Dendritic cell treated with granulocyte-macrophage colony-stimulating factor and Interleukin-4, amounts not matched to agents 40 ng/mL and 50 ng/mL, for 4 days (primary cell): Measurements from ENCODE around the gene OR2M4.
"Not testable (repeated sequence)": the region's sequence is repeated elsewhere in the genome, so short reads cannot be mapped to it uniquely, and the experiment has no call there.

Experiments
- H3K27ac Mint-ChIP-seq: one replicate; pipeline ENCODE4 v1.8.0; 2022; ENCODE audit warnings: mild to moderate bottlenecking, mixed read lengths
- H3K27me3 Mint-ChIP-seq: one replicate; pipeline ENCODE4 v1.8.0; 2022; ENCODE audit warnings: mild to moderate bottlenecking, mixed read lengths
- H3K36me3 Mint-ChIP-seq: one replicate; pipeline ENCODE4 v1.8.0; 2022; ENCODE audit warnings: low read depth, mixed read lengths
- H3K4me1 Mint-ChIP-seq: one replicate; pipeline ENCODE4 v1.8.0; 2022; ENCODE audit warnings: low read depth, mixed read lengths
- H3K4me3 Mint-ChIP-seq: one replicate; pipeline ENCODE4 v1.8.0; 2022; ENCODE audit warnings: mild to moderate bottlenecking, moderate library complexity, mixed read lengths
- H3K9me3 Mint-ChIP-seq: one replicate; pipeline ENCODE4 v1.8.0; 2022; ENCODE audit warnings: mixed read lengths
- intact Hi-C: fragments of 100-400 bp; cut with micrococcal nuclease; formaldehyde crosslinking; loops from one replicate; pipeline ENCODE4 v1.15.0; 2022

OR2M4 gene

GRCh38 chr1:248231117-248231516 is at the start of gene OR2M4:
Gene OR2M4, plus strand, starts transcription at chr1:248231417. Its CDS starts 7,512 bp downstream, at chr1:248238929.
- Mint-ChIP-seq H3K27me3 (no peaks in the 10 kb centered on the region), H3K9me3 (peaks cover 33% of the 10 kb centered on the region), H3K36me3 (no peaks in the 10 kb centered on the region), H3K27ac (no peak within 1 kb of the TSS), H3K4me3 (no peak within 1 kb of the TSS), H3K4me1 (no peaks in the 10 kb centered on the region)
- intact Hi-C loops = no loop called here

- no peak overlapping the region for H3K4me3 Mint-ChIP-seq
- no peaks in the 10 kb centered on the region for H3K4me1 Mint-ChIP-seq
- intact Hi-C loops = no loop called here
- H3K36me3 Mint-ChIP-seq = no peaks in the 10 kb centered on the region
- H3K27me3 Mint-ChIP-seq = no peaks in the 10 kb centered on the region
- H3K9me3 Mint-ChIP-seq = peaks cover 37% of the 10 kb centered on the region
- no peak overlapping the region for H3K27ac Mint-ChIP-seq
These were observed 47.2 kb upstream of the OR2M4 start for GRCh38 chr1:248183996-248184395.

GRCh38 chr1:248187363-248187762 is 43.9 kb upstream of the OR2M4 start:
- no peaks in the 10 kb centered on the region for H3K36me3 Mint-ChIP-seq
- H3K9me3 Mint-ChIP-seq = peaks cover 42% of the 10 kb centered on the region
- H3K27ac Mint-ChIP-seq = no peak overlapping the region
- intact Hi-C loops = no loop called here
- no peak overlapping the region for H3K4me3 Mint-ChIP-seq
- no peaks in the 10 kb centered on the region for H3K27me3 Mint-ChIP-seq
- no peaks in the 10 kb centered on the region for H3K4me1 Mint-ChIP-seq

- H3K4me1 Mint-ChIP-seq = no peaks in the 10 kb centered on the region
- H3K9me3 Mint-ChIP-seq = peaks cover 44% of the 10 kb centered on the region
- intact Hi-C loops = no loop called here
- H3K27me3 Mint-ChIP-seq = no peaks in the 10 kb centered on the region
- H3K27ac Mint-ChIP-seq = no peak overlapping the region
- no peak overlapping the region for H3K4me3 Mint-ChIP-seq
- H3K36me3 Mint-ChIP-seq = no peaks in the 10 kb centered on the region
These were observed 42.2 kb upstream of the OR2M4 start for GRCh38 chr1:248189026-248189425.

- no peaks in the 10 kb centered on the region for H3K27me3 Mint-ChIP-seq
- no peak overlapping the region for H3K27ac Mint-ChIP-seq
- H3K4me3 Mint-ChIP-seq = no peak overlapping the region
- intact Hi-C loops = no loop called here
- H3K36me3 Mint-ChIP-seq = no peaks in the 10 kb centered on the region
- H3K9me3 Mint-ChIP-seq = peaks cover 23% of the 10 kb centered on the region
- H3K4me1 Mint-ChIP-seq = no peaks in the 10 kb centered on the region
These were observed 37.1 kb upstream of the OR2M4 start for GRCh38 chr1:248194117-248194516.

GRCh38 chr1:248196965-248197364 is 34.3 kb upstream of the OR2M4 start, which contains the start of gene OR2M3:
Gene OR2M3, plus strand, starts transcription at chr1:248197265. Its CDS starts 5,803 bp downstream, at chr1:248203068.
- Mint-ChIP-seq H3K27me3 (no peaks in the 10 kb centered on the region), H3K27ac (no peak within 1 kb of the TSS), H3K4me1 (no peaks in the 10 kb centered on the region), H3K9me3 (peaks cover 10% of the 10 kb centered on the region), H3K36me3 (no peaks in the 10 kb centered on the region), H3K4me3 (no peak within 1 kb of the TSS)
- intact Hi-C loops = no loop called here

- Mint-ChIP-seq H3K27ac (no peak overlapping the region), H3K36me3 (no peaks in the 10 kb centered on the region), H3K27me3 (no peaks in the 10 kb centered on the region), H3K4me1 (peaks cover 9% of the 10 kb centered on the region), H3K9me3 (peaks cover 15% of the 10 kb centered on the region), H3K4me3 (no peak overlapping the region)
- intact Hi-C loops = no loop called here
These were observed 15.3 kb upstream of the OR2M4 start for GRCh38 chr1:248215880-248216279.

- H3K36me3 Mint-ChIP-seq = no peaks in the 10 kb centered on the region
- no peaks in the 10 kb centered on the region for H3K4me1 Mint-ChIP-seq
- H3K4me3 Mint-ChIP-seq = no peak overlapping the region
- no peak overlapping the region for H3K27ac Mint-ChIP-seq
- intact Hi-C loops = no loop called here
- H3K9me3 Mint-ChIP-seq = peaks cover 26% of the 10 kb centered on the region
- H3K27me3 Mint-ChIP-seq = no peaks in the 10 kb centered on the region
These were observed 5.7 kb upstream of the OR2M4 start for GRCh38 chr1:248225537-248225936.

- no peak overlapping the region for H3K4me3 Mint-ChIP-seq
- H3K27me3 Mint-ChIP-seq = no peaks in the 10 kb centered on the region
- H3K36me3 Mint-ChIP-seq = no peaks in the 10 kb centered on the region
- H3K9me3 Mint-ChIP-seq = peaks cover 25% of the 10 kb centered on the region
- H3K27ac Mint-ChIP-seq = no peak overlapping the region
- intact Hi-C loops = no loop called here
- H3K4me1 Mint-ChIP-seq = no peaks in the 10 kb centered on the region
These were observed 1.8 kb upstream of the OR2M4 start for GRCh38 chr1:248229360-248229908.

GRCh38 chr1:248239478-248239877 is 8.3 kb downstream of the OR2M4 start:
- Mint-ChIP-seq H3K36me3 (no peaks in the 10 kb centered on the region), H3K4me1 (peaks cover 5% of the 10 kb centered on the region), H3K9me3 (peaks cover 8% of the 10 kb centered on the region), H3K4me3 (no peak overlapping the region), H3K27me3 (peaks cover 4% of the 10 kb centered on the region), H3K27ac (no peak overlapping the region)
- intact Hi-C loops = no loop called here

GRCh38 chr1:248243204-248243603 is 12.0 kb downstream of the OR2M4 start:
- H3K4me1 Mint-ChIP-seq = peaks cover 24% of the 10 kb centered on the region
- H3K27ac Mint-ChIP-seq = no peak overlapping the region
- no peaks in the 10 kb centered on the region for H3K36me3 Mint-ChIP-seq
- peaks cover 4% of the 10 kb centered on the region for H3K27me3 Mint-ChIP-seq
- H3K9me3 Mint-ChIP-seq = no peaks in the 10 kb centered on the region
- no peak overlapping the region for H3K4me3 Mint-ChIP-seq
- intact Hi-C loops = no loop called here

GRCh38 chr1:248259309-248259708 is 28.1 kb downstream of the OR2M4 start:
- H3K9me3 Mint-ChIP-seq = peaks cover 25% of the 10 kb centered on the region
- H3K4me3 Mint-ChIP-seq, intact Hi-C loops, H3K27ac Mint-ChIP-seq, H3K27me3 Mint-ChIP-seq, H3K4me1 Mint-ChIP-seq, H3K36me3 Mint-ChIP-seq: not testable (repeated sequence)

GRCh38 chr1:248268178-248268577 is 37.0 kb downstream of the OR2M4 start:
- H3K36me3 Mint-ChIP-seq = no peaks in the 10 kb centered on the region
- no peak overlapping the region for H3K27ac Mint-ChIP-seq
- H3K27me3 Mint-ChIP-seq = no peaks in the 10 kb centered on the region
- no peak overlapping the region for H3K4me3 Mint-ChIP-seq
- no peaks in the 10 kb centered on the region for H3K4me1 Mint-ChIP-seq
- intact Hi-C loops = no loop called here
- no peaks in the 10 kb centered on the region for H3K9me3 Mint-ChIP-seq

- H3K27ac Mint-ChIP-seq, H3K9me3 Mint-ChIP-seq, intact Hi-C loops, H3K4me1 Mint-ChIP-seq, H3K36me3 Mint-ChIP-seq, H3K27me3 Mint-ChIP-seq, H3K4me3 Mint-ChIP-seq: not testable (repeated sequence)
These were observed 42.0 kb downstream of the OR2M4 start for GRCh38 chr1:248273225-248273624.

GRCh38 chr1:248277876-248278275 is 46.7 kb downstream of the OR2M4 start, which contains the start of gene OR2T33:
Gene OR2T33, minus strand, starts transcription at chr1:248277976. Its CDS starts 4,162 bp downstream, at chr1:248273814.
- H3K27me3 Mint-ChIP-seq = no peaks in the 10 kb centered on the region
- no peak within 1 kb of the TSS for H3K27ac Mint-ChIP-seq
- peaks cover 4% of the 10 kb centered on the region for H3K4me1 Mint-ChIP-seq
- intact Hi-C loops = no loop called here
- no peak within 1 kb of the TSS for H3K4me3 Mint-ChIP-seq
- no peaks in the 10 kb centered on the region for H3K36me3 Mint-ChIP-seq
- no peaks in the 10 kb centered on the region for H3K9me3 Mint-ChIP-seq
